DMS 273 (cell line): ENCODE results near the gene ASPN.
"Not testable (repeated sequence)": the region's sequence is repeated elsewhere in the genome, so short reads cannot be mapped to it uniquely, and the experiment has no call there.

Experiments
- DNase-seq: peaks from one replicate; lab custom pipeline; 2025; ENCODE audit not compliant: unreplicated experiment; lab: John Stamatoyannopoulos, UW

ASPN gene

GRCh38 chr9:92422611-92423338 is 59.5 kb downstream of the ASPN start:
- DNase-seq: no peak

- DNase-seq: no peak
Measured at GRCh38 chr9:92414566-92414965, 67.7 kb downstream of the ASPN start.

- not testable (repeated sequence) for DNase-seq
Measured at GRCh38 chr9:92411157-92411556, 71.1 kb downstream of the ASPN start.

GRCh38 chr9:92408747-92409478 is 73.4 kb downstream of the ASPN start:
- DNase-seq: no peak

- DNase-seq: no peak
Measured at GRCh38 chr9:92407818-92408217, 74.5 kb downstream of the ASPN start.

GRCh38 chr9:92406477-92406876 is 75.8 kb downstream of the ASPN start:
- no peak for DNase-seq
